ENCODE measurements around the gene OR2Y1. TPM values are rescaled to one million over a fixed set of nuclear protein-coding genes. Genes with fewer than 3 reads are reported as not detected.
"Not testable (repeated sequence)": the region's sequence is repeated elsewhere in the genome, so short reads cannot be mapped to it uniquely, and the experiment has no call there.

The OR2Y1 gene
- total and polyA plus RNA-seq, 2 experiments from 2014 or later, result not detected

DNA sequence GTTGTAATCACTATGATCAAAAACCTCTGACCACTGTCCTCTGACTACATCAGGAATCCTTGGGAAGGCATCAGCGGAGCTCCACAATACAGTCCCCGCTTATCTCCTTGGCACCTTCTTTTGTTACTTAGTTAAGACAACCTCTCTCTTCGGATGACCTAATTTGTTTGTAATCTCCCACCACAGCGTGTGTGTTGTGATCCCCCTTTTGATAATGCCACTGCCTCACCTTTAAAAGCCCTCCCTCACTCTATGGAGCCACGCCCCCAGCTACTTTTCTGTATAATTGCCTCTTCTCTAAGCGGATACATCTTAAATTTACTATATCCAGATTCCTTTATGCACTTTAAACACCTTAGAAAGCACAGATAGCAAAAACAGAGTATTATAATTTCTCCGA lies 35.9 kb downstream of the OR2Y1 start:
- peaks cover 17% of the 10 kb centered on the region for H3K4me1 Mint-ChIP-seq
- Histone ChIP-seq H3K4me3 (no peak overlapping the region), H3K9me2 (ENCODE audit: insufficient read depth) (no peaks in the 10 kb centered on the region), H3K27ac (ENCODE audit: low read depth) (no peak overlapping the region), H4K20me1 (replicated peaks; ENCODE audit: insufficient read depth) (no peaks in the 10 kb centered on the region), H3K4me2 (no peak overlapping the region), H3K79me2 (replicated peaks; ENCODE audit: insufficient read depth) (no peaks in the 10 kb centered on the region), H3K27me3 (ENCODE audit: insufficient read depth) (no peaks in the 10 kb centered on the region), H3K4me1 (ENCODE audit: insufficient read depth) (peaks cover 13% of the 10 kb centered on the region), H3F3A (replicated peaks; ENCODE audit: low read depth) (no peaks in the 10 kb centered on the region), H2AFZ (no peak overlapping the region), H3K36me3 (ENCODE audit: insufficient read depth) (no peaks in the 10 kb centered on the region; the same call in 1 of the 2 replicates)
- H3K4me3 Mint-ChIP-seq, result no peak overlapping the region
- H3K27ac Mint-ChIP-seq, result no peak overlapping the region
- no peak for DNase-seq (ENCODE audit: low spot score)
- H3K9me3 Mint-ChIP-seq, result peaks cover 21% of the 10 kb centered on the region; the same call in 2 of the 3 replicates
- peaks cover 15% of the 10 kb centered on the region; the same call in 2 of the 3 replicates for H3K36me3 Mint-ChIP-seq (ENCODE audit: low read depth)
- ATAC-seq, result peak; percentile 27; the same call in 1 of the 3 replicates
- H3K27me3 Mint-ChIP-seq (ENCODE audit: insufficient read depth, low read depth, poor library complexity), result no peaks in the 10 kb centered on the region
- TF ChIP-seq ZNF331 (CRISPR knock-in tag; IDR thresholded peaks at IDR 0.05; ENCODE audit: low read depth) (no peak), CREB1 (CRISPR knock-in tag; IDR thresholded peaks at IDR 0.05; ENCODE audit: low read depth) (no peak)
- TF ChIP-seq, protein P1, sequence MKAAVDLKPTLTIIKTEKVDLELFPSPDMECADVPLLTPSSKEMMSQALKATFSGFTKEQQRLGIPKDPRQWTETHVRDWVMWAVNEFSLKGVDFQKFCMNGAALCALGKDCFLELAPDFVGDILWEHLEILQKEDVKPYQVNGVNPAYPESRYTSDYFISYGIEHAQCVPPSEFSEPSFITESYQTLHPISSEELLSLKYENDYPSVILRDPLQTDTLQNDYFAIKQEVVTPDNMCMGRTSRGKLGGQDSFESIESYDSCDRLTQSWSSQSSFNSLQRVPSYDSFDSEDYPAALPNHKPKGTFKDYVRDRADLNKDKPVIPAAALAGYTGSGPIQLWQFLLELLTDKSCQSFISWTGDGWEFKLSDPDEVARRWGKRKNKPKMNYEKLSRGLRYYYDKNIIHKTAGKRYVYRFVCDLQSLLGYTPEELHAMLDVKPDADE (IDR thresholded peaks at IDR 0.05), result no peak

DNA sequence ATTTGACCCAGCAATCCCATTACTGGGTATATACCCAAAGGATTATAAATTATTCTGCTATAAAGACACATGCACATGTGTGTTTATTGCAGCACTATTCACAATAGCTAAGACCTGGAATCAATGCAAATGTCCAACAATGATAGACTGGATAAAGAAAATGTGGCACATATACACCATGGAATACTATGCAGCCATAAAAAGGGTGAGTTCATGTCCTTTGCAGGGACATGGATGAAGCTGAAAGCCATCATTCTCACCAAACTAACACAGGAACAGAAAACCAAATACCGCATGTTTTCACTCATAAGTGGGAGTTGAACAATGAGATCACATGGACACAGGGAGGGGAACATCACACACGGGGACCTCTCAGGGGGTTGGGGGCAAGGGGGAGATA lies 36.5 kb downstream of the OR2Y1 start:
- Mint-ChIP-seq H3K9me3 (peaks cover 21% of the 10 kb centered on the region; the same call in 2 of the 3 replicates), H3K4me1 (peaks cover 17% of the 10 kb centered on the region), H3K36me3 (ENCODE audit: low read depth) (peaks cover 15% of the 10 kb centered on the region; the same call in 2 of the 3 replicates)
- not testable (repeated sequence) for H3K4me3 ChIP-seq; H3K36me3 ChIP-seq (ENCODE audit: insufficient read depth); DNase-seq (ENCODE audit: low spot score); H3K27ac ChIP-seq (ENCODE audit: low read depth); H4K20me1 ChIP-seq (replicated peaks; ENCODE audit: insufficient read depth); H3F3A ChIP-seq (replicated peaks; ENCODE audit: low read depth); H3K79me2 ChIP-seq (replicated peaks; ENCODE audit: insufficient read depth); H3K4me3 Mint-ChIP-seq; H3K27me3 Mint-ChIP-seq (ENCODE audit: insufficient read depth, low read depth, poor library complexity); H3K27ac Mint-ChIP-seq; H3K27me3 ChIP-seq (ENCODE audit: insufficient read depth); H3K4me2 ChIP-seq; ATAC-seq; H2AFZ ChIP-seq; H3K9me2 ChIP-seq (ENCODE audit: insufficient read depth)
- H3K4me1 ChIP-seq (ENCODE audit: insufficient read depth), result peaks cover 12% of the 10 kb centered on the region; the same call in 1 of the 2 replicates

DNA sequence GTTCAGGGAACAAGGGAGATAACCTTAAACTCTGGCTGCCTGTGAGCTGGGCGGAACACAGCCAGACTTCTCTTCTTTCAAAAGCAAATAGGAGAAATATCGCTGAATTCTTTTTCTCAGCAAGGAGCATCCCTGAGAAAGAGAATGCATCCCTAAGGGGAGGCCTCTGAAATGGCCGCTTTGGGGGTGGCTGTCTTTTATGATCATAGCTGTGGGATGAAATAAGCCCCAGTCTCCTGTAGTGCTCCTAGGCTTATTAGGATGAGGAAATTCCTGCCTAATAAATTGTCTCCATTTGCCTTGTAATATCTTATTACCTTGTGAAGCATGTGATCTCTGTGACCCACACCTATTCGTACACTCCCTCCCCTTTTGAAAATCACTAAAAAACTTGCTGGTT lies 39.4 kb downstream of the OR2Y1 start:
- DNase-seq (ENCODE audit: low spot score); H3K27ac ChIP-seq (ENCODE audit: low read depth); H3K27me3 ChIP-seq (ENCODE audit: insufficient read depth); H2AFZ ChIP-seq; H3K4me2 ChIP-seq; H4K20me1 ChIP-seq (replicated peaks; ENCODE audit: insufficient read depth); H3K27ac Mint-ChIP-seq; ATAC-seq; H3K79me2 ChIP-seq (replicated peaks; ENCODE audit: insufficient read depth); H3K4me1 ChIP-seq (ENCODE audit: insufficient read depth); H3F3A ChIP-seq (replicated peaks; ENCODE audit: low read depth); H3K9me2 ChIP-seq (ENCODE audit: insufficient read depth); H3K4me3 ChIP-seq; H3K36me3 ChIP-seq (ENCODE audit: insufficient read depth); H3K27me3 Mint-ChIP-seq (ENCODE audit: insufficient read depth, low read depth, poor library complexity); H3K4me3 Mint-ChIP-seq: not testable (repeated sequence)
- Mint-ChIP-seq H3K4me1 (peaks cover 12% of the 10 kb centered on the region), H3K36me3 (ENCODE audit: low read depth) (peaks cover 15% of the 10 kb centered on the region; the same call in 2 of the 3 replicates), H3K9me3 (peaks cover 21% of the 10 kb centered on the region; the same call in 2 of the 3 replicates)

DNA sequence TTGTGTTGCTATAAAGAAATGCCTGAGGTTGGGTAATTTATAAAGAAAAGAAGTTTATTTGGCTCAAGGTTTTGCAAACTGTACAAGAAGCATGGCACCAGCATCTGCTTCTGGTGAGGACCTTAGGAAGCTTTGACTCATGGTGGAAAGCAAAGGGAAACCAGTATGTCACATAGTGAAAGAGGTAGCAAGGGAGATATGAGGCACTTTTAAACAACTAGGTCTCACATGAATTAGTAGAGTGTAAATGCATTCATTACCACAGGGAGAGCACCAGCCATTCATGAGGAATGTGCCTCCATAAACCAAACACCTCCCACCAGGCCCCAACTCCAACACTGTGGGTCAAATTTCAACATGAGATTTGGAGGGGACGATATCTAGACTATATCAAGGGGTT lies 40.8 kb downstream of the OR2Y1 start:
- Histone ChIP-seq H3K27ac (ENCODE audit: low read depth) (no peak overlapping the region), H3K4me2 (no peak overlapping the region), H3K9me2 (ENCODE audit: insufficient read depth) (no peaks in the 10 kb centered on the region), H3K27me3 (ENCODE audit: insufficient read depth) (no peaks in the 10 kb centered on the region), H3K36me3 (ENCODE audit: insufficient read depth) (no peaks in the 10 kb centered on the region; the same call in 1 of the 2 replicates), H2AFZ (no peak overlapping the region), H3F3A (replicated peaks; ENCODE audit: low read depth) (no peaks in the 10 kb centered on the region), H3K4me3 (no peak overlapping the region), H3K4me1 (ENCODE audit: insufficient read depth) (0 out of 2 replicates have a peak, but pooled peaks cover 6% of the 10 kb centered on the region), H3K79me2 (replicated peaks; ENCODE audit: insufficient read depth) (no peaks in the 10 kb centered on the region), H4K20me1 (replicated peaks; ENCODE audit: insufficient read depth) (no peaks in the 10 kb centered on the region)
- no peak for DNase-seq (ENCODE audit: low spot score)
- no peaks in the 10 kb centered on the region for H3K27me3 Mint-ChIP-seq (ENCODE audit: insufficient read depth, low read depth, poor library complexity)
- H3K9me3 Mint-ChIP-seq, result peaks cover 21% of the 10 kb centered on the region; the same call in 2 of the 3 replicates
- no peak overlapping the region for H3K27ac Mint-ChIP-seq
- H3K4me3 Mint-ChIP-seq, result no peak overlapping the region
- peaks cover 15% of the 10 kb centered on the region; the same call in 2 of the 3 replicates for H3K36me3 Mint-ChIP-seq (ENCODE audit: low read depth)
- no peak for TF ChIP-seq CREB1 (CRISPR knock-in tag; IDR thresholded peaks at IDR 0.05; ENCODE audit: low read depth)
- TF ChIP-seq NANOG (IDR thresholded peaks at IDR 0.05; ENCODE audit: borderline replicate concordance), result no peak
- TF ChIP-seq ZNF331 (CRISPR knock-in tag; IDR thresholded peaks at IDR 0.05; ENCODE audit: low read depth), result no peak
- TF ChIP-seq EZH2phosphoT487 (IDR thresholded peaks at IDR 0.05; ENCODE audit: unreplicated experiment), result no peak
- TF ChIP-seq, protein P2, sequence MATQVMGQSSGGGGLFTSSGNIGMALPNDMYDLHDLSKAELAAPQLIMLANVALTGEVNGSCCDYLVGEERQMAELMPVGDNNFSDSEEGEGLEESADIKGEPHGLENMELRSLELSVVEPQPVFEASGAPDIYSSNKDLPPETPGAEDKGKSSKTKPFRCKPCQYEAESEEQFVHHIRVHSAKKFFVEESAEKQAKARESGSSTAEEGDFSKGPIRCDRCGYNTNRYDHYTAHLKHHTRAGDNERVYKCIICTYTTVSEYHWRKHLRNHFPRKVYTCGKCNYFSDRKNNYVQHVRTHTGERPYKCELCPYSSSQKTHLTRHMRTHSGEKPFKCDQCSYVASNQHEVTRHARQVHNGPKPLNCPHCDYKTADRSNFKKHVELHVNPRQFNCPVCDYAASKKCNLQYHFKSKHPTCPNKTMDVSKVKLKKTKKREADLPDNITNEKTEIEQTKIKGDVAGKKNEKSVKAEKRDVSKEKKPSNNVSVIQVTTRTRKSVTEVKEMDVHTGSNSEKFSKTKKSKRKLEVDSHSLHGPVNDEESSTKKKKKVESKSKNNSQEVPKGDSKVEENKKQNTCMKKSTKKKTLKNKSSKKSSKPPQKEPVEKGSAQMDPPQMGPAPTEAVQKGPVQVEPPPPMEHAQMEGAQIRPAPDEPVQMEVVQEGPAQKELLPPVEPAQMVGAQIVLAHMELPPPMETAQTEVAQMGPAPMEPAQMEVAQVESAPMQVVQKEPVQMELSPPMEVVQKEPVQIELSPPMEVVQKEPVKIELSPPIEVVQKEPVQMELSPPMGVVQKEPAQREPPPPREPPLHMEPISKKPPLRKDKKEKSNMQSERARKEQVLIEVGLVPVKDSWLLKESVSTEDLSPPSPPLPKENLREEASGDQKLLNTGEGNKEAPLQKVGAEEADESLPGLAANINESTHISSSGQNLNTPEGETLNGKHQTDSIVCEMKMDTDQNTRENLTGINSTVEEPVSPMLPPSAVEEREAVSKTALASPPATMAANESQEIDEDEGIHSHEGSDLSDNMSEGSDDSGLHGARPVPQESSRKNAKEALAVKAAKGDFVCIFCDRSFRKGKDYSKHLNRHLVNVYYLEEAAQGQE (IDR thresholded peaks at IDR 0.05; ENCODE audit: unreplicated experiment), result no peak
- TF ChIP-seq, protein P1 (IDR thresholded peaks at IDR 0.05), result no peak
- no peak for TF ChIP-seq ZNF114 (CRISPR knock-in tag; IDR thresholded peaks at IDR 0.05)
- ATAC-seq, result no peak
- peaks cover 12% of the 10 kb centered on the region for H3K4me1 Mint-ChIP-seq
